Measurements from ENCODE around the gene KHDC3L.
"Not testable (repeated sequence)": the region's sequence is repeated elsewhere in the genome, so short reads cannot be mapped to it uniquely, and the experiment has no call there.

The KHDC3L gene

DNA sequence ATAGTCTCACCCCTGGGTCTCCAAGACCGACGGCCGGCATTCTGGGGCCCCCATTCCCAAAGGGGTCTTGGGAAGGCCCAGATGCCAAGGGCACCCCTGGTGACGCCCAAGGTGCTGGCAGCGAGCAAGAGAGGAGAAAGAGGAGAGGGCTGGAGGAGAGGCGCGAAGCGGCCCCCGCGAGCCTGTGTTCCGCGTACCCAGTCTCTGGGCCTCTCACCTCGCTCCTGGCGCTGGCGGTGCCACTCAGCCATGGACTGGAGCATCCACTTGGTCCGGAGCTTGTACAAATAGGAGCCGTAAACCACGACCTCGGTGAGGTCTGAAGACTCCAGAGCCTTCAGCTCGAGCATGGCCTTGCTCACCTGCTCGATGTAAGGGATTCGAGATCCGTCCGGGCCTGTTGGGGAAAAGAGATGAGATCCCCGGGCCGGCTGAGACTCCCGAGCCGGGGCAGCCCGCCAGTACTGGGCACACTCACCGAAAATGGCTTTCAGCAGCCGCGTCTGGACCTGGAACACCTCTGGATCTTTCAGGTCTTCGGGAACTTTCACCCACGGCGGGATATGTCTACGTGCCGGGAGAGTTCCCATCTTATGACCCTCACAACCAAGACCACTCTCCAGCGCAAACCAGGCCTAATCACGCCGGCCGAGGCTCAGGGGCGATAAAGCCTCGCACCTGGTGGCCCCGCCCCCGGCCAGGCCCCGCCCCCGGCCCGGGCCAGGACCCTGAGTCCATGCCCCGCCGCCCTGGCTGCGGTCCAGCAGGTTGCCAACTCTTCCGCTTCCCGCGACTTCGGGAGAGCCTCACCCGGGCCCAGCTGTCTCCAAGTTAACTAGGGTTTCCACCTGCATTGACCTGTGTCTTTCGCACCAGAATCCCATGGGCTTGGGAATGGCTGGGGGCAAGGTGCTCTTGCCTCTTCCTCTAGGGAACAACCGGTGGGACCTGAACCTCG is 8.5 kb upstream of the KHDC3L start, which contains the start of gene DPPA5:
DPPA5 (minus strand) TSS at position 641 of the 958 bp plus-strand sequence; CDS start at position 590, 51 bp downstream.
- FAIRE-seq (no peak), DNase-seq (ENCODE audit: insufficient read length, low spot score) (no peak)
- no peak for TF ChIP-seq POLR2A (IDR thresholded peaks at IDR 0.05; ENCODE audit: low read depth, low read length)

DNA sequence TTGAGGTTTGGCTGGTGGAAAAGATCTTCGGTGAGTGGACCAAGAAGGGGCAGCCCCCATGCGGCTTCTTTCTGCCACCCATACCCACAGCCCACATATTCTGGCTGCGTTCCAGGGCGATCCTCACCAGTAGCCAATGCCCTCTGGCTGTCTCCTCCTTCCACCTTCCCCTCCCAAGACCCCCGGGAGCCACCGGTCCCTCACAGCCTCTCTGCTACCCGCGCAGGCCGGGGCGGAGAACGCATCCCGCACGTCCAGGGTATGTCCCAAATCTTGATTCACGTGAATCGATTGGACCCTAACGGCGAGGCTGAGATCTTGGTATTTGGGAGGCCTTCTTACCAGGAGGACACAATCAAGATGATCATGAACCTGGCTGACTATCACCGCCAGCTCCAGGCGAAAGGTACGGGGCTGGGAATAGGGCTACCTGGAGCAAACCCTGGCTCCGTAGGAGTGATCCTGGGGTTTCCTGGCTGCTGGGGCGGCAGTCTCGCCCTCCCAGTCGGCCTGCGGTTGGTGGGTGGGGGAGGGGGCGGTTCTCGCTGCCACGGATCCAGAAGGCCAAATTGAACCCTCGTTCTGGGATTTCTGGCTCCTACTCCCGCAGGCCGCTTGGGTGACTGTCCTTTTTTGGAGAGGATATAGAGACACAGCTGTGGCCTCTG is 545 bp downstream of the KHDC3L start:
- FAIRE-seq (no peak), DNase-seq (ENCODE audit: insufficient read length, low spot score) (no peak)
- TF ChIP-seq POLR2A (IDR thresholded peaks at IDR 0.05; ENCODE audit: low read depth, low read length) = no peak

DNA sequence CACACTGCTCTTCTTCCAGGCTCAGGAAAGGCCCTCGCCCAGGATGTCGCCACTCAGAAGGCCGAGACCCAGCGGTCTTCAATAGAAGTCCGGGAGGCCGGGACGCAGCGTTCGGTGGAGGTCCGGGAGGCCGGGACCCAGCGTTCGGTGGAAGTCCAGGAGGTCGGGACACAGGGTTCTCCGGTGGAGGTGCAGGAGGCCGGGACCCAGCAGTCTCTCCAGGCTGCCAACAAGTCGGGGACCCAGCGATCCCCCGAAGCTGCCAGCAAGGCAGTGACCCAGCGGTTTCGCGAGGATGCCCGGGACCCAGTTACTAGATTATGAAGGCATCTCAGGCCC is 1.0 kb downstream of the KHDC3L start:
- no peak for TF ChIP-seq POLR2A (IDR thresholded peaks at IDR 0.05; ENCODE audit: low read depth, low read length)
- no peak for DNase-seq (ENCODE audit: insufficient read length, low spot score)
- no peak for FAIRE-seq

DNA sequence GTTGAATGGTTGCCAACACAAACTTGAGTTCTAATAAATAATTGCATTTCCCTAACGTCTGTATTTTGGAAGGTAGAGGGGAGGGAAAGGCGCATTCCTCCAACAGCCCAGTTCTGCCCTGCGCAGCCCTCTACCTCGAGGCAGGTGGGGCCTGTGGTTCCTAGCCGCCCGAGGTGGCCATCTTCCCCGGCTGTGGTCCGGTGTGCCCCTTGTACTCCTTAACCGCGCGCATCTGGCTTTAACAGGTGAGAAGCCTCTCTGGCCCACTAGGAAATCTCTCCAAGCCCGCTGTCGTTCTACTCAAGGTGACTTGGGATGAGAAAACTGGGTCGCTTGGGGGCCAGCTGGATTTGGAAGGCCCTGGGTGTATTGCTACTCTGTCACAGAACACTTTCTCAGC is 1.7 kb downstream of the KHDC3L start:
- FAIRE-seq (no peak), DNase-seq (ENCODE audit: insufficient read length, low spot score) (no peak)
- TF ChIP-seq POLR2A (IDR thresholded peaks at IDR 0.05; ENCODE audit: low read depth, low read length) = no peak

DNA sequence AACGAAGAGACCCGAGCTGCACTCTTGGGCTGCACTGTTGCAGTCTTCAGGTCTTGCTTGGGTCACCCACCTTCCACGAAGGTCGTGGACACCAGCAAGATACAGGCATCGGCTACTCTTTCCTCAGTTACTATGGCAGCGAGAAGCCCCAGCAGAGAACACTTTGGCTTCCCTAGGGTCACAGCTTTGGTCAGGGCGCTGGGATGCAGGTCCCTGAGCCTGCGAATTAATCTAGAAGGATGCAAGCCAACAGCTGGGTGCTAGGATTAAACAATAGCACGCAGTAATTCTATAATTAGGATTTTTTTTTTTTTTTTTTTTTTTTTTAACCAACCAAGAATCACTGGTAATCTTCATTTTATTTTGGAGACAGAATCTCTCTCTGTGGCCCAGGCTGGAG is 2.1 kb downstream of the KHDC3L start:
- DNase-seq (ENCODE audit: insufficient read length, low spot score) (no peak), FAIRE-seq (no peak)
- TF ChIP-seq POLR2A (IDR thresholded peaks at IDR 0.05; ENCODE audit: low read depth, low read length) = no peak

DNA sequence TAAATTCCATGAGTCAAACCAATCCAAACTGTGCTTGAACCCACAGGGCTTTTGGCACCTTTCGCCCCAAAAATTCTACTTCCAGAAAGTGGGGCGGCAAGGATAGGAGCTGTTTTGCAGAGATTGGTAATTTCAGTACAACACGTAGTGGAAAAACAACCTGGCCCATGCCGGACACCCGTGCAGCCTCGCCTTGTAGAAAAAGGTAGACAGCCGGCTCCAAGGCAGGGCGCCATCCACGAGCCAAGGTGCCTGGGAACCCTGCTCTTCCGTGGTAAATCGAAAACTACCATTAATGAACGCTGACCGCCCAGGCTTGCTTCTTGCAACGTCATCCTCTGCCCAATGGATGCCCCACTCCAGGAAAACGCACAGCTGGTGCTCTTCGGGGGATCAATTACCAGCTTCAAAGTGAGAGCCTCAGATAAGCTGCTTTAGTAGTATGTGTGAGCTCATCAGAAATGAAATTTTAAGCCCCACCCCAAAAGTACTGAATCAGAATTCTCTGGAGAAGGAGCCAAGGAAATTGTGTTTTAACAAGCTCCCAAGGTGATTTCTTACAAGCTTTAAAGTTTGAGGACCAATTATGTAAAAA is 5.4 kb downstream of the KHDC3L start:
- no peak for DNase-seq (ENCODE audit: insufficient read length, low spot score)
- FAIRE-seq = no peak
- TF ChIP-seq POLR2A (IDR thresholded peaks at IDR 0.05; ENCODE audit: low read depth, low read length) = no peak

DNA sequence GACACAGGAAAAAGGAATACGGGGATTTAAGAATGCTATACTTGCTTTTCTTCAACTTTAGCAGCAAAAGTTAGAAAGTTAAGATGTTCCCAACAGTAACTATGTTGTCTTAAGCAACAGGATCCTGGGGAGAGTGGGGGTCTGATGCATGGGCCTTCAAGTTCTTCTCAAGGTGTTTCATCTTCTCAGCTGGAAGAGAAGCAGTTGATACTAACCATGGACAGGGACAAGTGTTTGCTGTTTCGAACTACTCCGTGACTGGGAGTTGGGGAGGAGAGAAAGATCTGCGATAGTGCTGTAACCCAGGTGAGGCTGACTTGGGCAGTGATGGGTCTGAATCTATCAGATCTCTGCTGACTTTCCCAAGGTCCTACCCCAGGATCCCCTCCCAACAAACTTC is 6.2 kb downstream of the KHDC3L start:
- TF ChIP-seq POLR2A (IDR thresholded peaks at IDR 0.05; ENCODE audit: low read depth, low read length) = no peak
- no peak for FAIRE-seq

DNA sequence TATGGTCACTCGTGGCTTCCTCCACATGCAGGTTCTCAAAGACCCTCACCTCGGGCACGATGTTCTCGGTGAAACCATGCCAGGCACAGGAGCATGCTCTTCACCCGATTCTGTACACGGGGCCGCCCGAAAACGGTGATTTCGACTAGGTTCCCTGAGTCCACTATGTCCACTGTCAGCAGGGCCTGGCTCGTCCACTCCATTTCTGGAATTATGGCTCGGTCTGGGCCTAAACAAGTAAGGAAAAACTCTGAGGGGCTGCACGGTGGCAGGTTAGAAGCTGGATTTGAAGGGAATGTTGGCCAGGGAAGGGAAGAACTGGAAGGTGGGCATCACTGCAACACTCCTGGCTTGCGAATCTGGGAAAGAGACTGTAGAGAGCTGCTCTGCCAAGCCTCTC is 6.7 kb downstream of the KHDC3L start:
- no peak for TF ChIP-seq POLR2A (IDR thresholded peaks at IDR 0.05; ENCODE audit: low read depth, low read length)
- FAIRE-seq = no peak
- no peak for DNase-seq (ENCODE audit: insufficient read length, low spot score)

More for the DNA sequence above, 6.2 kb downstream of the KHDC3L start:
- DNase-seq (ENCODE audit: insufficient read length, low spot score) = no peak

DNA sequence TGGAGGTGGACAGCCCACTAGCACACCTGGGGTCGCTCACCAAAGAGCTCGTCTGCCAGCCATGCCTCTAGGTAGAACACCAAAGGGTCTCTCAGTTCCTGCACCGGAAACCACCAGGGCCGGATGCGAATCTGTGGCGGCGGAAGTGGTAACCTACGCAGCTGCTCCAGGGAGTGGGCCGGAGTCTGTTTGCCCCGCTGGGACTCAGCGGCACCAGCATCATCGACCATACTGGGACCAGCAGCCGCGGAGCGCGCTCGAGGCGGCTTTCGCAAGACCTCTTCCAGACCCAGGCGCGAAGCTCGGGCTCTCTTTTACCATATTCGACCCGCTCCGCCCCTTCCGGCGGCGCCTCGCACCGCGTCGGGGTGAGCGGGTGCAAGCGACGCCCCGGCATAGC is 7.1 kb downstream of the KHDC3L start, which contains the start of gene OOEP:
OOEP (minus strand) TSS at position 335 of the 400 bp plus-strand sequence; CDS start at position 230, 105 bp downstream.
- TF ChIP-seq POLR2A (IDR thresholded peaks at IDR 0.05; ENCODE audit: low read depth, low read length) = no peak
- DNase-seq (ENCODE audit: insufficient read length, low spot score) (no peak), FAIRE-seq (no peak)

DNA sequence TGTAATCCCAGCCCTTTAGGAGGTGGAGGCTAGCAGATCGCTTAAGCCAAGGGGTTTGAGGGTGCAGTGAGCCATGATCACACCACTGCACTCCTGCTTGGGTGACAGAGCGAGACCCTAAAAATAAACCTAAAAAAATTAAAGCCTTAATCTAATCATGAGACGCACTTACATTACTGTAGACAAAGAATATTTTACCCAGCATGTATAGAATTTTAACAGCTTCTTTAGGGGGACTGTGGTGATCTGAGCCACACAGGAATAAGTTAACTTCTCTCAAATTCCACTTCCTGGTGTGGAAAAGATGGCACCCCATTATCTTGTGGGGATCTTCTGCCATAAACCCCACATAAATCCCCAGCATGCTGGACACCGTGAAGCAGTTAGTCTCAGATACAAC is 9.5 kb downstream of the KHDC3L start:
- no peak for FAIRE-seq
- TF ChIP-seq POLR2A (IDR thresholded peaks at IDR 0.05; ENCODE audit: low read depth, low read length) = no peak

DNA sequence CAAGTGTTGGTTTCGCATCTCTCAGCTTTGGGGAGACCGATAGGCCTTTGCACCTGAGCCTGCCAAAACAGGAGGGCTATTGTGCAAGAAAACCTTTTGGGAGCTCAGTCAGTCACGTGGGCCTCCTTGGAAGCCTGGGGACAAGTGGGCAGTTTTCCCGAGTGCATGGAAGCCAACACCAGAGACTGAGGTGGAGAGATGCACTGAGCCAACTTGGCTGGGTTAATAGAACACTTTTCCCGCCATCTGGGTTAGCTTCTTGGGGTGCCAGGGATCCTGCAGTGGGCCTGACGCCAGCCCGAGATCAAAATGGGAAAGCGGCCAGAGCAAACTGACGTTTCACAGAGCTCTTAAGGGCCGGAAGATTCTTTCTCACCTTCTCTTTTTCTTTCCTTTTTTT is 10.1 kb downstream of the KHDC3L start:
- DNase-seq (ENCODE audit: insufficient read length, low spot score) = no peak
- no peak for TF ChIP-seq POLR2A (IDR thresholded peaks at IDR 0.05; ENCODE audit: low read depth, low read length)
- no peak for FAIRE-seq

More for the DNA sequence above, 9.5 kb downstream of the KHDC3L start:
- no peak for DNase-seq (ENCODE audit: insufficient read length, low spot score)

DNA sequence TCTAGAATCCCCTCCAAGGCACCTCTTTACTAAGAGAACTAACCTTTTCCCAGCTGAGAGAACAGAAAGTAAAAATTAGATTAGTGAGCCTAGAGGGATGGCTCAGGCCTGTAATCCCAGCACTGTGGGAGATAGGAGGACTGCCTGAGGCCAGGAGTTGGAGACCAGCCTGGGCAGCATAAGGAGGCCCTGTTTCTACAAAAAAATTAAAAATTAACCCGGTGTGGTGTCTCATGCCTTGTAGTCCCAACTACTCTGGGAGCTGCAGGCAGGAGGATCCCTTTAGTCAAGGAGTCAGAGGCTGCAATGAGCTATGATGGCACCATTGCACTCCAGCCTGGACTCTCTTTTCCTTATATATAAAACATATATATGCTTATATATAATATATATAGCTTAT is 12.8 kb downstream of the KHDC3L start:
- no peak for DNase-seq (ENCODE audit: insufficient read length, low spot score)
- TF ChIP-seq POLR2A (IDR thresholded peaks at IDR 0.05; ENCODE audit: low read depth, low read length) = no peak
- FAIRE-seq = no peak

DNA sequence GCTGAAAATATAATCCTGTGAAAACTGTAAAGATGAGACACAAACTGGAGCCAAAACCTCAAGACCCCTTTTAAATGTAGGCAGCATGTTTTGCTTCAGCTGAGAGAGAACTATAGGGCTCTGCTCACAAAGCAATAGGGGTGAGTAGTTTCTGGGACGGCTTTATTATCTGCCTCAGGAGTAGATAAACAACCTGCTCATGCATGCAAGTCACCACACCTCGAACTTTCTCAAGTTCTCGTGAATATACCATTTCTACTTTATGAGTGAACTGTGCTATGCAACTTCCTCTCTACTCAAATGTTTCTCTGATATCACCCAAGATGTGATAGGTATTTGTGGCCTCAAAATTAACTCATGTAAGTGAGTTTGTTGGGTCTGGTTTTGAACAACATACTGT is 14.8 kb downstream of the KHDC3L start:
- no peak for DNase-seq (ENCODE audit: insufficient read length, low spot score)

DNA sequence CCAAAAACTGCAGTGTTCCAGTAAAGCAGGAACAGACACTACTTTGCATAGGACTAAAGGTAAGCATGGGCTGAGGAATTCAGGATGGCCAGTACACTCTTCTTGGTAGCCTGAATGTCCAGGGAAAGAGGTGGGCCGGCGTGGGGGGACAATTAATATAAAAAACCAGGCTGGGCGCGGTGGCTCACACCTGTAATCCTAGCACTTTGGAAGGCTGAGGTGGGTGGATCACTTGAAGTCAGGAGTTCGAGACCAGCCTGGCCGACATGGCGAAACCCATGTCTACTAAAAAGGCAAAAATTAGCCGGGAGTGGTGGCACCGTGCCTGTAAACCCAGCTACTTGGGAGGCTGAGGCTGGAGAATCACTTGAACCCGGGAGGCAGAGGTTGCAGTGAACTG is 19.1 kb downstream of the KHDC3L start:
- not testable (repeated sequence) for FAIRE-seq; DNase-seq (ENCODE audit: insufficient read length, low spot score)

More for the DNA sequence above, 14.8 kb downstream of the KHDC3L start:
- no peak for FAIRE-seq
- TF ChIP-seq POLR2A (IDR thresholded peaks at IDR 0.05; ENCODE audit: low read depth, low read length) = no peak

Data from H54 (cell line).